OCI-LY7 (cell line): ENCODE measurements around the gene DNMBP. TPM values are rescaled to one million over a fixed set of nuclear protein-coding genes. Genes with fewer than 3 reads are reported as not detected.

Source experiments
- BruUV-seq: library from RNA; stranded (reverse); fragments of 400-500 nt; replicated peaks from 2 replicates; lab custom pipeline; 2021; lab: Mats Ljungman, UMichigan
- CTCF ChIA-PET: fragments of 300-600 bp; sonication (Branson Sonifier 250); formaldehyde crosslinking; loops from one replicate; lab custom pipeline; 2022; ENCODE audit warnings: antibody characterized with exemption; ENCODE audit not compliant: unreplicated experiment; lab: Charles Lee
- POLR2A ChIA-PET: fragments of 300-600 bp; sonication (Branson Sonifier 250); formaldehyde crosslinking; loops from one replicate; lab custom pipeline; 2022; ENCODE audit warnings: antibody characterized with exemption; lab: Charles Lee
- DNase-seq: peaks from one replicate; pipeline ENCODE4 v3.0.0-alpha.2; 2015; ENCODE audit warnings: low spot score
- H2AFZ ChIP-seq: fragments of 200-600 bp; sonication (generic), shearing (Covaris generic); 2 replicates; pipeline ENCODE4 v1.6.1; 2014; ENCODE audit warnings: mild to moderate bottlenecking, antibody characterized with exemption, low read length, moderate library complexity
- H3K27ac ChIP-seq: fragments of 200-600 bp; sonication (generic); 2 replicates; pipeline ENCODE4 v1.5.1; 2014; ENCODE audit warnings: mixed run types, low read depth, mild to moderate bottlenecking, moderate library complexity, low read length, inconsistent platforms; ENCODE audit not compliant: poor library complexity, severe bottlenecking
- H3K36me3 ChIP-seq: fragments of 200-600 bp; sonication (generic); 2 replicates; pipeline ENCODE4 v1.6.1; 2014; ENCODE audit warnings: mild to moderate bottlenecking, antibody characterized with exemption, low read length, moderate library complexity, mixed read lengths; ENCODE audit not compliant: insufficient read depth
- H3K4me1 ChIP-seq: fragments of 200-600 bp; sonication (generic); 2 replicates; pipeline ENCODE4 v1.5.1; 2014; ENCODE audit warnings: mild to moderate bottlenecking, low read length; ENCODE audit not compliant: insufficient read depth, poor library complexity, severe bottlenecking
- H3K4me2 ChIP-seq: fragments of 200-600 bp; sonication (generic); 2 replicates; pipeline ENCODE4 v1.6.1; 2014; ENCODE audit warnings: mild to moderate bottlenecking, low read length
- H3K4me3 ChIP-seq: fragments of 200-600 bp; sonication (generic); 2 replicates; pipeline ENCODE4 v1.5.1; 2014; ENCODE audit warnings: mild to moderate bottlenecking, low read depth, low read length; ENCODE audit not compliant: poor library complexity, severe bottlenecking
- H3K79me2 ChIP-seq: fragments of 200-600 bp; sonication (generic); 2 replicates; pipeline ENCODE4 v1.6.1; 2016; ENCODE audit warnings: low read depth, mild to moderate bottlenecking, low read length, moderate library complexity, mixed read lengths; ENCODE audit not compliant: insufficient read depth
- H3K9me2 ChIP-seq: fragments of 200-600 bp; sonication (generic); 2 replicates; pipeline ENCODE4 v1.6.1; 2016; ENCODE audit warnings: mild to moderate bottlenecking, low read length, mixed read lengths; ENCODE audit not compliant: insufficient read depth
- H3K9me3 ChIP-seq: fragments of 200-600 bp; sonication (generic); 2 replicates; pipeline ENCODE4 v1.6.1; 2014; ENCODE audit warnings: mild to moderate bottlenecking, mixed run types, low read length, mixed read lengths
- H4K20me1 ChIP-seq: fragments of 200-600 bp; sonication (generic); 2 replicates; pipeline ENCODE4 v1.6.1; 2014; ENCODE audit warnings: mild to moderate bottlenecking, antibody characterized with exemption, low read length, moderate library complexity, mixed read lengths; ENCODE audit not compliant: insufficient read depth
- EZH2phosphoT487 ChIP-seq: fragments of 200-600 bp; sonication (generic); IDR thresholded peaks from 2 replicates; pipeline ENCODE4 v1.6.1; 2018; ENCODE audit warnings: low read depth, borderline replicate concordance, mild to moderate bottlenecking, mixed run types, antibody characterized with exemption, low read length, moderate library complexity, mixed read lengths
- intact Hi-C: fragments of 100-400 bp; cut with micrococcal nuclease; formaldehyde crosslinking; loops from one replicate; pipeline ENCODE4 v1.10.0; 2022; ENCODE audit not compliant: unreplicated experiment
- total RNA-seq, 2 experiments: library from RNA; depleted of rRNA in 1 of 2; stranded (reverse); fragments of >200 nt in 1 of 2; shearing (Covaris generic) in 1 of 2; gene quantifications; 2 replicates each; pipeline ENCODE4 v1.2.3, GENCODE V29; 2014 to 2022
- TF ChIP-seq, protein P1 (sequence below): fragments of 200-600 bp; sonication (generic); conservative IDR thresholded peaks from 2 replicates; pipeline ENCODE4 v1.5.1; 2014; ENCODE audit warnings: mild to moderate bottlenecking, antibody characterized with exemption, low read length, moderate library complexity, mixed read lengths

The DNMBP gene
- total RNA-seq, 2 experiments from 2014 or later: 27.0 to 36.2 TPM

DNA sequence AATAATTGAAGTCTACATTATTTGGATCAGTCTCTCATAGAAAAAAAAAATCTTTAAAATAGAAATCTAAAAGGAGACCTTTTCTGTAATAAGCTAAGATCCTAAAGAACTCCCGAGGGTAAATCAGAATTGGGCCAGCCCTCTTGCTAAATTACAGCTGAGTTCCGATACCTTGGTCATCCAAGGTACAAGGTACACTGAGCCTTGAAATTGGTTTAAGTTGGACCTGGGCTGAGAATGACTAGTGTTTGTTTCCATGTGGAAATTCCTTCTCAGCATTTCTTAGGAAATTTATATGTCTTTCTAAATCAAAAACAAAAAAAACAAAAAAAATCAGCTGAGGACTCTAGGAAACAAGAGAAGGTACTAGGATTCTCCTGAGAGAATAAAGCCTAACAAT is 64.9 kb downstream of the DNMBP start:
- no TSS peak for BruUV-seq
- Histone ChIP-seq H3K4me2 (no peak overlapping the region), H3K4me3 (no peak overlapping the region), H2AFZ (no peak overlapping the region), H3K9me3 (peaks cover 29% of the 10 kb centered on the region; the same call in 1 of the 2 replicates), H3K36me3 (peaks cover 87% of the 10 kb centered on the region), H3K9me2 (no peaks in the 10 kb centered on the region), H4K20me1 (no peaks in the 10 kb centered on the region), H3K4me1 (no peaks in the 10 kb centered on the region), H3K27ac (no peak overlapping the region), H3K79me2 (peaks cover 73% of the 10 kb centered on the region)
- TF ChIP-seq, protein P1, sequence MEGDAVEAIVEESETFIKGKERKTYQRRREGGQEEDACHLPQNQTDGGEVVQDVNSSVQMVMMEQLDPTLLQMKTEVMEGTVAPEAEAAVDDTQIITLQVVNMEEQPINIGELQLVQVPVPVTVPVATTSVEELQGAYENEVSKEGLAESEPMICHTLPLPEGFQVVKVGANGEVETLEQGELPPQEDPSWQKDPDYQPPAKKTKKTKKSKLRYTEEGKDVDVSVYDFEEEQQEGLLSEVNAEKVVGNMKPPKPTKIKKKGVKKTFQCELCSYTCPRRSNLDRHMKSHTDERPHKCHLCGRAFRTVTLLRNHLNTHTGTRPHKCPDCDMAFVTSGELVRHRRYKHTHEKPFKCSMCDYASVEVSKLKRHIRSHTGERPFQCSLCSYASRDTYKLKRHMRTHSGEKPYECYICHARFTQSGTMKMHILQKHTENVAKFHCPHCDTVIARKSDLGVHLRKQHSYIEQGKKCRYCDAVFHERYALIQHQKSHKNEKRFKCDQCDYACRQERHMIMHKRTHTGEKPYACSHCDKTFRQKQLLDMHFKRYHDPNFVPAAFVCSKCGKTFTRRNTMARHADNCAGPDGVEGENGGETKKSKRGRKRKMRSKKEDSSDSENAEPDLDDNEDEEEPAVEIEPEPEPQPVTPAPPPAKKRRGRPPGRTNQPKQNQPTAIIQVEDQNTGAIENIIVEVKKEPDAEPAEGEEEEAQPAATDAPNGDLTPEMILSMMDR: no peak
- no peak for TF ChIP-seq EZH2phosphoT487
- intact Hi-C loops: no loop called here
- ChIA-PET CTCF (no interaction called here), POLR2A (interaction anchor here (1.1 kb wide), 1 partner anchor 21 kb away, joined by 4 read pairs; no protein-coding TSS in a partner anchor)
- no peak for DNase-seq

DNA sequence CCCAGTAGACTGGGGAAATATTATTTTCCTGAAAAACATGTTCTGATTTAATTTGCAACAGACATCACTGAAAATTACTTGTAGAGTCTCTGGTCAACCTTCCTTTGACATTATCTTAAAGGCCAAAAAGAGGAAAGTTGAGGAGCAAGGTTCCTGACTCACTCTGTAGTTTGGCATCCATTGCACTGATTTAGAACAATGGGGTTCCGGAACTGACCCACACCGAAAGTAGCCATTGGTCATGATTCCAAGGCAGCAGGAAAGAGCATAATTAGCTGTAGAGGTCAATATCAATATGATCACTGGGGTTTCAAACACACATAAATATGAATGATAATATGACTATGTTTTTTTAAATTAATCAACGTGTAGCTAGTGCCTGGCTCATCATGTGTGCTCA is 65.8 kb downstream of the DNMBP start:
- peaks cover 27% of the 10 kb centered on the region; the same call in 1 of the 2 replicates for H3K9me3 ChIP-seq
- peaks cover 87% of the 10 kb centered on the region for H3K36me3 ChIP-seq
- intact Hi-C loops: no loop called here
- no peaks in the 10 kb centered on the region for H4K20me1 ChIP-seq
- H3K4me1 ChIP-seq: no peaks in the 10 kb centered on the region
- peaks cover 64% of the 10 kb centered on the region for H3K79me2 ChIP-seq
- TF ChIP-seq, protein P1: no peak
- TF ChIP-seq EZH2phosphoT487: no peak
- no peak for DNase-seq
- ChIA-PET CTCF (no interaction called here), POLR2A (interaction anchor here (0.5 to 0.6 kb wide), 2 partner anchors 26 to 186 kb away, joined by 3 to 4 read pairs; no protein-coding TSS in a partner anchor)
- no peak overlapping the region for H2AFZ ChIP-seq
- no peak overlapping the region for H3K4me3 ChIP-seq
- no TSS peak for BruUV-seq
- no peak overlapping the region for H3K4me2 ChIP-seq
- H3K9me2 ChIP-seq: no peaks in the 10 kb centered on the region
- H3K27ac ChIP-seq: no peak overlapping the region

DNA sequence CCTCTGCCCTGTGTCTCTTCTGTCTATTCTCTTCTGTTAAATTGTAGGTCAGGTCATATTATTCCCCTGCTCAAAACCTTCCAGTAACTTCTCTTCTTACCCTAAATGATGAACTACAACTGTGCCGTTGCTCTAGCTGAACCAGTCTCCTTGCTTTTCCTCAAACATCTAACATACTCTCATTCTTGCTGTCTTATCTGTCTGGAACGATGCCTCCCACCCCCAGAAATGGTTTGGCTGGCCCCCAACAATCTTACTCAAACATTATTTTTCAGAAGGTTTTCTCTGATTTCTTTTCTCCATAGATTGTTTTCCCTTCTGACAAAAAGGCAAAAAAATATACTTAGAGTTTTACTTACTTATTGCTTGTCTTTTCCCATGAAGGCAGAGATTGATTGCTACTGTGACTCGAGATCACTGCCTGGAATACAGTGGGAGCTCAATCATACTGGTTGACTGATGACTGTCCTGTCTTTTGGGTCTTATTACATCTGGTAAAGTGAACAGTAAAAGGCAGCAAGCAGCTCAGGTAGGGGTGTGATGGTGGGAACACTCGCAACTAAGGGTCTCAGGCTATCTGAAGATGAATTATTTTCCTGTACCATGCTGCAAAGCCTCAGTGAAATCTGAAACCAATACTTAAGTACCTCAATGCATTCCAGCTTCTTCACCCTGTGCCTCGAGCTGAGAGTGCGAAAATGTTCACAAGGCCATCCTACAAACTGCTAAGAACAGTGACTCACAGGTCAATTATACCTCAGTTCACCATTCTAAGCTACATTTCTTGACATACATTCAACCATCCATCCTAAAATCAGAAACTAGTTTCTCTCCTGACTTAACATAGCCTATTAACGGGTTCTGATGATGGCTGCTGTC is 67.6 kb downstream of the DNMBP start:
- TF ChIP-seq, protein P1: no peak
- no peak for TF ChIP-seq EZH2phosphoT487
- no peak overlapping the region for H2AFZ ChIP-seq
- H3K4me1 ChIP-seq: no peaks in the 10 kb centered on the region
- no peak for DNase-seq
- H3K4me2 ChIP-seq: no peak overlapping the region
- H3K4me3 ChIP-seq: no peak overlapping the region
- ChIA-PET CTCF (no interaction called here), POLR2A (interaction anchor here (0.9 kb wide), 1 partner anchor 14 kb away, joined by 3 read pairs; no protein-coding TSS in a partner anchor)
- peaks cover 49% of the 10 kb centered on the region for H3K79me2 ChIP-seq
- H3K9me3 ChIP-seq: peaks cover 27% of the 10 kb centered on the region; the same call in 1 of the 2 replicates
- no peak overlapping the region for H3K27ac ChIP-seq
- intact Hi-C loops: no loop called here
- no peaks in the 10 kb centered on the region for H3K9me2 ChIP-seq
- no peaks in the 10 kb centered on the region for H4K20me1 ChIP-seq
- no TSS peak for BruUV-seq
- H3K36me3 ChIP-seq: peaks cover 95% of the 10 kb centered on the region
